ENCODE data around the gene DOK7.

Gene DOK7

GRCh38 chr4:3445829-3446545 is 17.1 kb upstream of the DOK7 start:
- no peak for DNase-seq (ENCODE audit: low read depth)
- H3K4me3 ChIP-seq (ENCODE audit: low read depth, low read length), result no peak overlapping the region
- no peak for TF ChIP-seq CTCF (conservative IDR thresholded peaks at IDR 0.05; ENCODE audit: low read depth, low read length)

- DNase-seq (ENCODE audit: low read depth), result no peak
- TF ChIP-seq CTCF (conservative IDR thresholded peaks at IDR 0.05; ENCODE audit: low read depth, low read length), result no peak
- H3K4me3 ChIP-seq (ENCODE audit: low read depth, low read length), result no peak overlapping the region
Observed at GRCh38 chr4:3446631-3447320, 16.3 kb upstream of the DOK7 start.

DNA sequence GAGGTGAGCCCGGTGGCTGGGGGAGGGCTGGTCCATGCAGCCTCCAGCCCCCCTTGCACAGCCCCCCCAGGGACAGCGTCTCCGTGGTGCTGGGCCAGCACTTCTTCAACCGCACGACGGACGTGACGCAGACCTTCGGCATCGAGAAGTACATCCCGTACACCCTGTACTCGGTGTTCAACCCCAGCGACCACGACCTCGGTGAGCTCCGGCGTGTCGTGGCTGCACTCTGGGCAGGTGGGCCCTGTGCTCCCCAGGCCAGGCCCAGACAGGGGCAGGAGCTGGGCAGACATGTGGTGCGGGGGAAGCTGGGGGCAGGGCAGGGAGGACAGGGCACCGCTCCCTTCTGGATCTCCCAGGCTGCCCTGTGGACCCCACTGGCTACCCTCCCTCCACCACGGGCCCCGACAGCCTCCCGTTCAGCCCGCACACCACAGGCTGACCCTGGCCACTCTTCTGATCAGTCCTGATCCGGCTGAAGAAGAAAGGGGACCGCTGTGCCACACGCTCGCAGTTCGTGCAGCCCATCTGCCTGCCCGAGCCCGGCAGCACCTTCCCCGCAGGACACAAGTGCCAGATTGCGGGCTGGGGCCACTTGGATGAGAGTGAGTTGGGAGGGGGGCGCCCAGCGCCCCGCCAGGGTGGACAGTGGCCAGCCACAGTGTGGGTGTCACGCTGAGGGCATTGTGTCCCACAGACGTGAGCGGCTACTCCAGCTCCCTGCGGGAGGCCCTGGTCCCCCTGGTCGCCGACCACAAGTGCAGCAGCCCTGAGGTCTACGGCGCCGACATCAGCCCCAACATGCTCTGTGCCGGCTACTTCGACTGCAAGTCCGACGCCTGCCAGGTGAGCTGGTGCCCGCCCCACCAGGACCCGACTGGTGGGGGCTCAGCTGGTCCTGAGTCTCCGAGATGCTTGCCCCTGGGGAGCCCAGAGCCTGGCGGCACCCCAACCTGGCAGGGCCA is 15.4 kb upstream of the DOK7 start:
- H3K4me3 ChIP-seq (ENCODE audit: low read depth, low read length), result no peak overlapping the region
- no peak for TF ChIP-seq CTCF (conservative IDR thresholded peaks at IDR 0.05; ENCODE audit: low read depth, low read length)
- DNase-seq (ENCODE audit: low read depth), result no peak

- no peak overlapping the region for H3K4me3 ChIP-seq (ENCODE audit: low read depth, low read length)
- TF ChIP-seq CTCF (conservative IDR thresholded peaks at IDR 0.05; ENCODE audit: low read depth, low read length), result no peak
- DNase-seq (ENCODE audit: low read depth), result no peak
Observed at GRCh38 chr4:3449047-3449573, 14.0 kb upstream of the DOK7 start.

DNA sequence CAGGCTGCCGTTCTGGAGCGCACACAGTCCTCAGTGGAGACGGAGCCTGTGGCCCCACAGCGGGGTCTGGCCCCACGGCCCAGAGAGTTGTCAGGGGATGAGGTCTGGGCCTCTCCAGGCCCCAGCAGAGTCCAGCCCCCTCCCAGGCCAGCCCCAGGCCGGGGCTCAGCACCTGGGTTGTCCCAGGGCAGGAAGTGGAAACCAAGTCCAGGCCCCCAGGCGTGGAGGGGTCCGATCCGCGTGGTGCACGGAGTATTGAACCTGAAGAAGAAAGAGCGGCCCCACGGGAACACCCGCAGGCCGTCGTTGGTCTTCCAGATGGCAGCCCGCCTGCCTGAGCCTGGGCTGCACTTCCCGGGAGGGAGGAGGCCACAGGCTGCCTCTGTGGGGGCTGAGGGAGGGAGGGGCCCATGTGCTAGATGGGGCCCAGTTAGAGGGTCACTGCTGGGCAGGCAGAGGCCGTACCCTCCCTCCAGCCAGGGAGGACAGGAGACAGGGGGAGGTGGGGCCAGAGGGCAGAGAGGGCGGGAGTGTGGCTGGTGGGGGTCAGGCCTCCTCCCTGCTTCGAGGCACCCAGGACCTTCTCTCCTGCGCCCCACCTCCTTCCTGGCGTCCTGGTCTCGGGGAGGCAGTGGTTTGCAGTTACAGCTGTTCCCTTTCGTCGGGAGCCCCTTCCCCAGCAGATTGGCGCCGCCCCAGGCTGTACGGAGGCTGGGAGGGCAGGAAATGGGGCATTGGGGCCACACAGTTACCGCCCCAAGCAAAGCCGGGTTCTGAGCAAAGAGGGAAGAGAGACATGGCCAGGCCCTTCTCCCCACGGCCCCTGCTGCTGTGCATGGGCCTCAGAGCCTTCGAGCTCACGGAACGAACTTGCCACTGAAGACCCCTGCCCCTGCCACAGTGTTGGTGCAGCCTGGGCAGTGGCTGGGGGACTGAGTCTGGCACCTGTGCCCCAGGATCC is 13.3 kb upstream of the DOK7 start:
- no peak for DNase-seq (ENCODE audit: low read depth)
- no peak overlapping the region for H3K4me3 ChIP-seq (ENCODE audit: low read depth, low read length)
- no peak for TF ChIP-seq CTCF (conservative IDR thresholded peaks at IDR 0.05; ENCODE audit: low read depth, low read length)

- H3K4me3 ChIP-seq (ENCODE audit: low read depth, low read length), result no peak overlapping the region
- DNase-seq (ENCODE audit: low read depth), result no peak
- TF ChIP-seq CTCF (conservative IDR thresholded peaks at IDR 0.05; ENCODE audit: low read depth, low read length), result no peak
Observed at GRCh38 chr4:3450643-3451042, 12.5 kb upstream of the DOK7 start.
